ENCODE data around the gene LCN6. TPM values are rescaled to one million over a fixed set of nuclear protein-coding genes. Genes with fewer than 3 reads are reported as not detected.
A peak's percentile ranks its signal among the peaks of the same experiment; 100 is the strongest.

The LCN6 gene
- polyA plus RNA-seq, 3 donors, result not detected

- Histone ChIP-seq H4K20me1 (ENCODE audit: insufficient read depth, low read length) (no peaks in the 10 kb centered on the region), H3K9me3 (replicated peaks in 1 of 2; ENCODE audit: control insufficient read depth in 1 of 2, insufficient read depth in 1 of 2, low read length in 2 of 2) (no peaks in the 10 kb centered on the region), H3K9ac (ENCODE audit: insufficient read depth, low read length, poor library complexity, severe bottlenecking) (no peak overlapping the region), H3K27me3 (ENCODE audit: control insufficient read depth in 2 of 2, insufficient read depth in 2 of 2, low read length in 2 of 2) (no peaks in the 10 kb centered on the region), H3K36me3 (replicated peaks in 1 of 2; ENCODE audit: control insufficient read depth in 1 of 2, insufficient read depth in 2 of 2, low read length in 2 of 2) (no peaks in the 10 kb centered on the region), H3K4me2 (replicated peaks; ENCODE audit: extremely low read depth, low read length, poor library complexity, severe bottlenecking) (no peak overlapping the region), H3K79me2 (ENCODE audit: insufficient read depth, low read length) (no peaks in the 10 kb centered on the region), H3K4me1 (ENCODE audit: control insufficient read depth in 1 of 2, insufficient read depth in 2 of 2, low read length in 2 of 2) (peaks cover 54 to 58% of the 10 kb centered on the region in 2 donors), H3K4me3 (replicated peaks in 1 of 3; ENCODE audit: low read depth in 2 of 3, low read length in 3 of 3) (no peak overlapping the region), H3K27ac (ENCODE audit: low read depth in 1 of 2, low read length in 2 of 2) (no peak overlapping the region), H2AFZ (ENCODE audit: insufficient read depth, low read depth, low read length, poor library complexity, severe bottlenecking) (no peak overlapping the region)
- Mint-ChIP-seq H3K4me1 (peaks cover 36% of the 10 kb centered on the region), H3K9me3 (no peaks in the 10 kb centered on the region), H3K27ac (peak overlapping the region in 1 of 7 donors; percentile 54), H3K4me3 (no peak overlapping the region), H3K36me3 (peaks cover 0 to 2% of the 10 kb centered on the region in 2 donors), H3K27me3 (ENCODE audit: low read depth in 3 of 3) (peaks cover 2 to 5% (median 4%) of the 10 kb centered on the region in 3 donors)
- WGBS (ENCODE audit: insufficient coverage), result 17% methylated on average over 3 of the region's 11 CpGs
- no peak for DNase-seq
- TF ChIP-seq, protein P1, sequence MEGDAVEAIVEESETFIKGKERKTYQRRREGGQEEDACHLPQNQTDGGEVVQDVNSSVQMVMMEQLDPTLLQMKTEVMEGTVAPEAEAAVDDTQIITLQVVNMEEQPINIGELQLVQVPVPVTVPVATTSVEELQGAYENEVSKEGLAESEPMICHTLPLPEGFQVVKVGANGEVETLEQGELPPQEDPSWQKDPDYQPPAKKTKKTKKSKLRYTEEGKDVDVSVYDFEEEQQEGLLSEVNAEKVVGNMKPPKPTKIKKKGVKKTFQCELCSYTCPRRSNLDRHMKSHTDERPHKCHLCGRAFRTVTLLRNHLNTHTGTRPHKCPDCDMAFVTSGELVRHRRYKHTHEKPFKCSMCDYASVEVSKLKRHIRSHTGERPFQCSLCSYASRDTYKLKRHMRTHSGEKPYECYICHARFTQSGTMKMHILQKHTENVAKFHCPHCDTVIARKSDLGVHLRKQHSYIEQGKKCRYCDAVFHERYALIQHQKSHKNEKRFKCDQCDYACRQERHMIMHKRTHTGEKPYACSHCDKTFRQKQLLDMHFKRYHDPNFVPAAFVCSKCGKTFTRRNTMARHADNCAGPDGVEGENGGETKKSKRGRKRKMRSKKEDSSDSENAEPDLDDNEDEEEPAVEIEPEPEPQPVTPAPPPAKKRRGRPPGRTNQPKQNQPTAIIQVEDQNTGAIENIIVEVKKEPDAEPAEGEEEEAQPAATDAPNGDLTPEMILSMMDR (IDR thresholded peaks at IDR 0.05), result no peak
- intact Hi-C loops (cut with micrococcal nuclease), result loop anchor here in 1 of 2 donors (5.0 kb wide), 1 partner anchor 48 kb away; no protein-coding TSS in a partner anchor
Measured at GRCh38 chr9:136694872-136695247, 53.5 kb downstream of the LCN6 start.

- peaks cover 2 to 4% (median 3%) of the 10 kb centered on the region in 3 donors for H3K27me3 Mint-ChIP-seq (ENCODE audit: low read depth in 3 of 3)
- no peak overlapping the region for H3K27ac Mint-ChIP-seq
- no peak overlapping the region for H2AFZ ChIP-seq (ENCODE audit: insufficient read depth, low read depth, low read length, poor library complexity, severe bottlenecking)
- no peaks in the 10 kb centered on the region for H3K79me2 ChIP-seq (ENCODE audit: insufficient read depth, low read length)
- H4K20me1 ChIP-seq (ENCODE audit: insufficient read depth, low read length), result no peaks in the 10 kb centered on the region
- H3K27ac ChIP-seq (ENCODE audit: low read depth in 1 of 2, low read length in 2 of 2), result no peak overlapping the region
- intact Hi-C loops (cut with micrococcal nuclease), result no loop called here
- H3K4me2 ChIP-seq (replicated peaks; ENCODE audit: extremely low read depth, low read length, poor library complexity, severe bottlenecking), result no peak overlapping the region
- no peaks in the 10 kb centered on the region for H3K27me3 ChIP-seq (ENCODE audit: control insufficient read depth in 2 of 2, insufficient read depth in 2 of 2, low read length in 2 of 2)
- peaks cover 33% of the 10 kb centered on the region for H3K4me1 Mint-ChIP-seq
- H3K36me3 Mint-ChIP-seq, result peaks cover 0 to 2% of the 10 kb centered on the region in 2 donors
- no peaks in the 10 kb centered on the region for H3K9me3 ChIP-seq (replicated peaks in 1 of 2; ENCODE audit: control insufficient read depth in 1 of 2, insufficient read depth in 1 of 2, low read length in 2 of 2)
- 40% methylated on average over 23 of the region's 32 CpGs for WGBS (ENCODE audit: insufficient coverage)
- no peak overlapping the region for H3K4me3 Mint-ChIP-seq
- no peak overlapping the region for H3K4me3 ChIP-seq (replicated peaks in 1 of 3; ENCODE audit: low read depth in 2 of 3, low read length in 3 of 3)
- TF ChIP-seq, protein P1 (IDR thresholded peaks at IDR 0.05), result peak; percentile 96
- no peaks in the 10 kb centered on the region for H3K9me3 Mint-ChIP-seq
- H3K9ac ChIP-seq (ENCODE audit: insufficient read depth, low read length, poor library complexity, severe bottlenecking), result no peak overlapping the region
- H3K36me3 ChIP-seq (replicated peaks in 1 of 2; ENCODE audit: control insufficient read depth in 1 of 2, insufficient read depth in 2 of 2, low read length in 2 of 2), result no peaks in the 10 kb centered on the region
- H3K4me1 ChIP-seq (ENCODE audit: control insufficient read depth in 1 of 2, insufficient read depth in 2 of 2, low read length in 2 of 2), result peaks cover 49 to 52% of the 10 kb centered on the region in 2 donors
- DNase-seq, result peak; percentile 59 to 72 (median 65)
Measured at GRCh38 chr9:136694163-136694871, 54.0 kb downstream of the LCN6 start.

Small RNAs within 50 kb of the gene (small RNA-seq; reads per million reads assigned to genes)
- gene ATP6V1G1P3 (ENCODE audit: insufficient read length, low read depth), result not detected
- not detected for gene MIR6722 (ENCODE audit: insufficient read length, low read depth)

Other genes with a start within 250 kb of the LCN6 start
- 10 to 100 TPM in 1 of 3 donors, 1 to 10 TPM in 2; 1.4 to 33.0 (median 2.2) TPM for gene NOTCH1, start 202.5 kb downstream of the LCN6 start, polyA plus RNA-seq
- gene EGFL7, start 85.6 kb downstream of the LCN6 start, polyA plus RNA-seq, result 1 to 10 TPM; 1.3 to 2.8 (median 2.2) TPM
- gene AGPAT2, start 61.1 kb downstream of the LCN6 start, polyA plus RNA-seq, result 100 to 1,000 TPM in 2 of 3 donors, 10 to 100 TPM in 1; 80.1 to 139 (median 116) TPM
- gene DIPK1B, start 36.0 kb downstream of the LCN6 start, polyA plus RNA-seq, result under 1 TPM in 1 of 3 donors, not detected in 2; 0.10 TPM
- under 1 TPM in 1 of 3 donors, not detected in 2; 0.16 TPM for gene LCN10, start 5.6 kb downstream of the LCN6 start, polyA plus RNA-seq
- under 1 TPM in 1 of 3 donors, not detected in 2; 0.27 TPM for gene LCN8, start 9.7 kb upstream of the LCN6 start, polyA plus RNA-seq
- gene LCN15, start 16.0 kb upstream of the LCN6 start, polyA plus RNA-seq, result not detected
- gene TMEM141, start 42.8 kb upstream of the LCN6 start, polyA plus RNA-seq, result 10 to 100 TPM; 33.1 to 47.2 (median 39.2) TPM
- gene CCDC183, start 47.8 kb upstream of the LCN6 start, polyA plus RNA-seq, result 1 to 10 TPM in 1 of 3 donors, under 1 TPM in 1, not detected in 1; 0.54 to 2.1 TPM
- gene RABL6, start 59.4 kb upstream of the LCN6 start, polyA plus RNA-seq, result 10 to 100 TPM in 1 of 3 donors, 1 to 10 TPM in 2; 6.7 to 30.9 (median 8.1) TPM
- 1 to 10 TPM in 1 of 3 donors, under 1 TPM in 2; 0.10 to 2.0 (median 0.18) TPM for gene AJM1, start 94.0 kb upstream of the LCN6 start, polyA plus RNA-seq
- 100 to 1,000 TPM in 1 of 3 donors, 10 to 100 TPM in 2; 70.0 to 163 (median 94.3) TPM for gene PHPT1, start 100.9 kb upstream of the LCN6 start, polyA plus RNA-seq
- gene MAMDC4, start 103.8 kb upstream of the LCN6 start, polyA plus RNA-seq, result 1 to 10 TPM in 1 of 3 donors, under 1 TPM in 1, not detected in 1; 0.07 to 5.2 TPM
- 100 to 1,000 TPM; 245 to 407 (median 264) TPM for gene EDF1, start 117.8 kb upstream of the LCN6 start, polyA plus RNA-seq
- 1 to 10 TPM; 1.6 to 6.1 (median 2.0) TPM for gene TRAF2, start 138.0 kb upstream of the LCN6 start, polyA plus RNA-seq
- gene FBXW5, start 196.2 kb upstream of the LCN6 start, polyA plus RNA-seq, result 100 to 1,000 TPM in 1 of 3 donors, 10 to 100 TPM in 2; 85.3 to 117 (median 92.7) TPM
- under 1 TPM in 2 of 3 donors, not detected in 1; 0.55 to 0.72 TPM for gene C8G, start 196.7 kb upstream of the LCN6 start, polyA plus RNA-seq
- gene LCN12, start 203.7 kb upstream of the LCN6 start, polyA plus RNA-seq, result under 1 TPM in 1 of 3 donors, not detected in 2; 0.29 TPM
- gene PTGDS, start 229.0 kb upstream of the LCN6 start, polyA plus RNA-seq, result 1 to 10 TPM in 1 of 3 donors, under 1 TPM in 1, not detected in 1; 0.34 to 1.5 TPM
- under 1 TPM in 1 of 3 donors, not detected in 2; 0.04 TPM for gene LCNL1, start 234.5 kb upstream of the LCN6 start, polyA plus RNA-seq
- gene PAXX, start 243.9 kb upstream of the LCN6 start, polyA plus RNA-seq, result 10 to 100 TPM; 35.3 to 92.9 (median 40.7) TPM
- under 1 TPM in 2 of 3 donors, not detected in 1; 0.29 to 0.51 TPM for gene CLIC3, start 248.0 kb upstream of the LCN6 start, polyA plus RNA-seq

Measured in CD14-positive monocyte (primary cell).